HepG2 (cell line): ENCODE data around the gene PRKCZ. TPM values are rescaled to one million over a fixed set of nuclear protein-coding genes. Genes with fewer than 3 reads are reported as not detected.

Source experiments
- FOXJ3 ChIP-seq: sonication (generic); formaldehyde crosslinking; IDR thresholded peaks from 2 replicates; pipeline ENCODE4 v1.4.0; 2020; ENCODE audit warnings: missing genetic modification reagents, mild to moderate bottlenecking, borderline replicate concordance
- GATA4 ChIP-seq: sonication (generic); IDR thresholded peaks from 2 replicates; pipeline ENCODE4 v1.6.1; 2016; ENCODE audit warnings: antibody characterized with exemption, low read depth, borderline replicate concordance
- IKZF4 ChIP-seq: sonication (generic); formaldehyde crosslinking; IDR thresholded peaks from 2 replicates; pipeline ENCODE4 v1.5.1; 2020; ENCODE audit warnings: borderline replicate concordance, mild to moderate bottlenecking, low read depth, missing genetic modification reagents; ENCODE audit errors: not compliant biosample characterization
- JUND ChIP-seq: sonication (generic); formaldehyde crosslinking; IDR thresholded peaks from 2 replicates; pipeline ENCODE4 v1.8.0; 2022; ENCODE audit warnings: mild to moderate bottlenecking, missing genetic modification reagents
- KDM5A ChIP-seq: fragments of 200-600 bp; sonication (generic); IDR thresholded peaks from 2 replicates; pipeline ENCODE4 v1.7.0; 2018; ENCODE audit warnings: antibody characterized with exemption, mild to moderate bottlenecking, low read length, borderline replicate concordance
- MAFG ChIP-seq: sonication (generic); formaldehyde crosslinking; IDR thresholded peaks from 2 replicates; pipeline ENCODE4 v1.5.1; 2020; ENCODE audit warnings: mild to moderate bottlenecking, missing genetic modification reagents
- NCOA1 ChIP-seq: sonication (generic); formaldehyde crosslinking; IDR thresholded peaks from 2 replicates; pipeline ENCODE4 v1.9.0; 2021; ENCODE audit warnings: missing genetic modification reagents
- RXRA ChIP-seq: sonication (generic); formaldehyde crosslinking; IDR thresholded peaks from 2 replicates; pipeline ENCODE4 v1.5.1; 2020; ENCODE audit warnings: missing genetic modification reagents
- SATB2 ChIP-seq: sonication (generic); formaldehyde crosslinking; IDR thresholded peaks from 2 replicates; pipeline ENCODE4 v1.5.0; 2020; ENCODE audit warnings: missing genetic modification reagents
- SRSF1 ChIP-seq: fragments of 200-400 bp; formaldehyde crosslinking; optimal IDR thresholded peaks from 2 replicates; pipeline ENCODE3; 2017; ENCODE audit warnings: mild to moderate bottlenecking, low read depth, low read length, moderate library complexity
- ZFP36 ChIP-seq: fragments of 150-350 bp; IDR thresholded peaks from 2 replicates; pipeline ENCODE4 v1.6.1; 2018; ENCODE audit warnings: borderline replicate concordance, low read length, low read depth; ENCODE audit not compliant: partially characterized antibody
- ZKSCAN5 ChIP-seq: sonication (generic); formaldehyde crosslinking; IDR thresholded peaks from 2 replicates; pipeline ENCODE4 v1.5.1; 2020; ENCODE audit warnings: mild to moderate bottlenecking, missing genetic modification reagents
- ZMYM2 ChIP-seq: sonication (generic); formaldehyde crosslinking; IDR thresholded peaks from 2 replicates; pipeline ENCODE4 v1.8.0; 2022; ENCODE audit warnings: mild to moderate bottlenecking, missing genetic modification reagents
- ZNF329 ChIP-seq: sonication (generic); formaldehyde crosslinking; IDR thresholded peaks from 2 replicates; pipeline ENCODE4 v1.9.0; 2021; ENCODE audit warnings: low read depth, mild to moderate bottlenecking, missing genetic modification reagents
- ZNF644 ChIP-seq: IDR thresholded peaks from 2 replicates; pipeline ENCODE4 v1.6.1; 2016; ENCODE audit warnings: low read depth
- ZNF782 ChIP-seq: sonication (generic); formaldehyde crosslinking; IDR thresholded peaks from 2 replicates; pipeline ENCODE4 v1.4.0; 2020; ENCODE audit warnings: missing genetic modification reagents, mild to moderate bottlenecking, borderline replicate concordance
- polyA plus RNA-seq, 8 experiments: library from polyadenylated mRNA; depleted of rRNA in 3 of 8; stranded (reverse) in 7 of 8; unstranded in 1 of 8; fragments of >200 nt; fragmentation: Illumina TruSeq in 4 of 8; extraction: Trizol in 4 of 8; gene quantifications; 2 replicates each; pipeline versions ENCODE4 v1.2.1 to v1.2.3, GENCODE V29; 2011 to 2016; ENCODE audit warnings: low read depth in 4 of 8, missing spikeins in 1 of 8, mixed read lengths in 1 of 8; ENCODE audit not compliant: insufficient read depth in 1 of 8
- total RNA-seq, 5 experiments: library from RNA; depleted of rRNA; stranded (reverse); fragments of >200 nt; fragmentation: Illumina TruSeq; extraction: Trizol; gene quantifications; 2 replicates each; pipeline ENCODE4 v1.2.3, GENCODE V29; 2016; ENCODE audit warnings: low read depth in 1 of 5
- TF ChIP-seq, protein P1 (sequence below): sonication (generic); formaldehyde crosslinking; IDR thresholded peaks from 2 replicates; pipeline ENCODE4 v1.5.1; 2020; ENCODE audit warnings: missing genetic modification reagents, mild to moderate bottlenecking, borderline replicate concordance
- TF ChIP-seq, protein P2 (sequence below): sonication (generic); formaldehyde crosslinking; IDR thresholded peaks from 2 replicates; pipeline ENCODE4 v1.5.0; 2020; ENCODE audit warnings: missing genetic modification reagents
- TF ChIP-seq, protein P3 (sequence below): IDR thresholded peaks from 2 replicates; pipeline ENCODE4 v1.6.1; 2016; ENCODE audit warnings: missing genetic modification reagents, missing compliant biosample characterization
- TF ChIP-seq, protein P4 (sequence below): sonication (generic); formaldehyde crosslinking; IDR thresholded peaks from 2 replicates; pipeline ENCODE4 v1.5.0; 2020; ENCODE audit warnings: missing genetic modification reagents
- TF ChIP-seq, protein P5 (sequence below): sonication (generic); formaldehyde crosslinking; IDR thresholded peaks from 2 replicates; pipeline ENCODE4 v1.8.0; 2022; ENCODE audit warnings: missing genetic modification reagents, mild to moderate bottlenecking, moderate library complexity, borderline replicate concordance
- TF ChIP-seq, protein P6 (sequence below): IDR thresholded peaks from 2 replicates; pipeline ENCODE4 v1.6.1; 2016

The PRKCZ gene
- total and polyA plus RNA-seq, 2 of the 13 experiments (the other 11 are each of a cell fraction or from before 2014, with no cell fraction given): 34.7 to 85.2 TPM

DNA sequence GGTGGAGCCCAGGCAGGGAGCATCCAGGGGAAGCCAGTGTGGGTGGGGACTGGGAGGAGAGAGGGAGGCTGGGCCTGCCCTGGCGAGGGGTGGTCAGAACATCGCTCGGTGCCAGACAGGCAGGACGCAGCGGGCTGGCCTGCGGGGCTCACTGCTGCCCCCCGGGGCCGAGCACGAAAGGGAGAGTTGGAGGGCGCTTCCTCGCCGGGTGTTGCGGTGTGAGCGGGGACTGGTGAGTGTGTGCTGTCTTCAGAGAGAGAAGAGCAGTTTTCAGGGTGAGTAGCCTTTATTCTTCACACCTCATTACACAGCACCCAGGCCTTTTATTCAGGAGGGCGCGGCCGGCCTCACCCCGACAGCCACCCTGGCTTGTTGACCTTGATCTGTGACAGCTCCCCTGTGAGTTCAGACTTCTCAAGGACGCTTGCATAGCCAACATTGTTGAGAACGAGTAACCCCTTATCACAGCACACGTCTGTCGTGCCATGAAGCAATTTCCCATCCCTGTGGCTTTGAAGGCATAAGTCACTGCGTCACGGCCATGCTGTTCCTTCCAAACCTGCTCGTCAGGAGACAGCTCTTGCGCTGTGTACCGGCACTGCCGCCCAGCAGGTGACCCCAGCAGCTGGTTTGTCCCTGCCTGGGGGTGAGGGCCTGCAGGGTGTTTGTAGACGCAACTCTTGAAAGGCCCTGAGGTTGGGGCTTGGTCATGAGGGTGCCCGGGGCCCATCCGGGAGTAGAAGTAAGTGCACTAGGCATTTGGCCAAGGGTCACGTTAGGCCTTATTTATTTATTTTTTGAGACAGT, 54.6 kb downstream of the PRKCZ start (continued):
- 0 out of 2 replicates have a peak, but pooled peaks have one; percentile 16 for TF ChIP-seq NCOA1 (CRISPR knock-in tag)
- no peak for TF ChIP-seq MAFG (CRISPR knock-in tag)
- no peak for TF ChIP-seq JUND
- TF ChIP-seq, protein P1, sequence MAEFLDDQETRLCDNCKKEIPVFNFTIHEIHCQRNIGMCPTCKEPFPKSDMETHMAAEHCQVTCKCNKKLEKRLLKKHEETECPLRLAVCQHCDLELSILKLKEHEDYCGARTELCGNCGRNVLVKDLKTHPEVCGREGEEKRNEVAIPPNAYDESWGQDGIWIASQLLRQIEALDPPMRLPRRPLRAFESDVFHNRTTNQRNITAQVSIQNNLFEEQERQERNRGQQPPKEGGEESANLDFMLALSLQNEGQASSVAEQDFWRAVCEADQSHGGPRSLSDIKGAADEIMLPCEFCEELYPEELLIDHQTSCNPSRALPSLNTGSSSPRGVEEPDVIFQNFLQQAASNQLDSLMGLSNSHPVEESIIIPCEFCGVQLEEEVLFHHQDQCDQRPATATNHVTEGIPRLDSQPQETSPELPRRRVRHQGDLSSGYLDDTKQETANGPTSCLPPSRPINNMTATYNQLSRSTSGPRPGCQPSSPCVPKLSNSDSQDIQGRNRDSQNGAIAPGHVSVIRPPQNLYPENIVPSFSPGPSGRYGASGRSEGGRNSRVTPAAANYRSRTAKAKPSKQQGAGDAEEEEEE (CRISPR knock-in tag): no peak
- no peak for TF ChIP-seq SATB2 (CRISPR knock-in tag)
- TF ChIP-seq SRSF1: no peak
- no peak for TF ChIP-seq ZFP36
- TF ChIP-seq, protein P2, sequence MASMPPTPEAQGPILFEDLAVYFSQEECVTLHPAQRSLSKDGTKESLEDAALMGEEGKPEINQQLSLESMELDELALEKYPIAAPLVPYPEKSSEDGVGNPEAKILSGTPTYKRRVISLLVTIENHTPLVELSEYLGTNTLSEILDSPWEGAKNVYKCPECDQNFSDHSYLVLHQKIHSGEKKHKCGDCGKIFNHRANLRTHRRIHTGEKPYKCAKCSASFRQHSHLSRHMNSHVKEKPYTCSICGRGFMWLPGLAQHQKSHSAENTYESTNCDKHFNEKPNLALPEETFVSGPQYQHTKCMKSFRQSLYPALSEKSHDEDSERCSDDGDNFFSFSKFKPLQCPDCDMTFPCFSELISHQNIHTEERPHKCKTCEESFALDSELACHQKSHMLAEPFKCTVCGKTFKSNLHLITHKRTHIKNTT (CRISPR knock-in tag): no peak
- no peak for TF ChIP-seq ZNF782 (CRISPR knock-in tag)
- TF ChIP-seq GATA4: no peak
- no peak for TF ChIP-seq KDM5A
- TF ChIP-seq, protein P3, sequence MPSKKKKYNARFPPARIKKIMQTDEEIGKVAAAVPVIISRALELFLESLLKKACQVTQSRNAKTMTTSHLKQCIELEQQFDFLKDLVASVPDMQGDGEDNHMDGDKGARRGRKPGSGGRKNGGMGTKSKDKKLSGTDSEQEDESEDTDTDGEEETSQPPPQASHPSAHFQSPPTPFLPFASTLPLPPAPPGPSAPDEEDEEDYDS: no peak
- TF ChIP-seq IKZF4 (CRISPR knock-in tag): no peak
- no peak for TF ChIP-seq FOXJ3 (CRISPR knock-in tag)
- no peak for TF ChIP-seq ZKSCAN5 (CRISPR knock-in tag)
- TF ChIP-seq ZNF644: peak; percentile 44
- TF ChIP-seq ZMYM2: no peak
- TF ChIP-seq, protein P4, sequence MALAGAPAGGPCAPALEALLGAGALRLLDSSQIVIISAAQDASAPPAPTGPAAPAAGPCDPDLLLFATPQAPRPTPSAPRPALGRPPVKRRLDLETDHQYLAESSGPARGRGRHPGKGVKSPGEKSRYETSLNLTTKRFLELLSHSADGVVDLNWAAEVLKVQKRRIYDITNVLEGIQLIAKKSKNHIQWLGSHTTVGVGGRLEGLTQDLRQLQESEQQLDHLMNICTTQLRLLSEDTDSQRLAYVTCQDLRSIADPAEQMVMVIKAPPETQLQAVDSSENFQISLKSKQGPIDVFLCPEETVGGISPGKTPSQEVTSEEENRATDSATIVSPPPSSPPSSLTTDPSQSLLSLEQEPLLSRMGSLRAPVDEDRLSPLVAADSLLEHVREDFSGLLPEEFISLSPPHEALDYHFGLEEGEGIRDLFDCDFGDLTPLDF: no peak
- TF ChIP-seq, protein P5, sequence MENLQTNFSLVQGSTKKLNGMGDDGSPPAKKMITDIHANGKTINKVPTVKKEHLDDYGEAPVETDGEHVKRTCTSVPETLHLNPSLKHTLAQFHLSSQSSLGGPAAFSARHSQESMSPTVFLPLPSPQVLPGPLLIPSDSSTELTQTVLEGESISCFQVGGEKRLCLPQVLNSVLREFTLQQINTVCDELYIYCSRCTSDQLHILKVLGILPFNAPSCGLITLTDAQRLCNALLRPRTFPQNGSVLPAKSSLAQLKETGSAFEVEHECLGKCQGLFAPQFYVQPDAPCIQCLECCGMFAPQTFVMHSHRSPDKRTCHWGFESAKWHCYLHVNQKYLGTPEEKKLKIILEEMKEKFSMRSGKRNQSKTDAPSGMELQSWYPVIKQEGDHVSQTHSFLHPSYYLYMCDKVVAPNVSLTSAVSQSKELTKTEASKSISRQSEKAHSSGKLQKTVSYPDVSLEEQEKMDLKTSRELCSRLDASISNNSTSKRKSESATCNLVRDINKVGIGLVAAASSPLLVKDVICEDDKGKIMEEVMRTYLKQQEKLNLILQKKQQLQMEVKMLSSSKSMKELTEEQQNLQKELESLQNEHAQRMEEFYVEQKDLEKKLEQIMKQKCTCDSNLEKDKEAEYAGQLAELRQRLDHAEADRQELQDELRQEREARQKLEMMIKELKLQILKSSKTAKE (CRISPR knock-in tag): peak; percentile 84
- TF ChIP-seq RXRA (CRISPR knock-in tag): peak; percentile 84
- TF ChIP-seq, protein P6, sequence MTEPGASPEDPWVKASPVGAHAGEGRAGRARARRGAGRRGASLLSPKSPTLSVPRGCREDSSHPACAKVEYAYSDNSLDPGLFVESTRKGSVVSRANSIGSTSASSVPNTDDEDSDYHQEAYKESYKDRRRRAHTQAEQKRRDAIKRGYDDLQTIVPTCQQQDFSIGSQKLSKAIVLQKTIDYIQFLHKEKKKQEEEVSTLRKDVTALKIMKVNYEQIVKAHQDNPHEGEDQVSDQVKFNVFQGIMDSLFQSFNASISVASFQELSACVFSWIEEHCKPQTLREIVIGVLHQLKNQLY (CRISPR knock-in tag): 0 out of 2 replicates have a peak, but pooled peaks have one; percentile 31
- no peak for TF ChIP-seq ZNF329 (CRISPR knock-in tag)
